A549 (cell line): ENCODE results near the gene ITM2B. TPM values are rescaled to one million over a fixed set of nuclear protein-coding genes. Genes with fewer than 3 reads are reported as not detected.

Experiments
- ATAC-seq, 2 experiments: fragments of 200-7000 bp in 1 of 2; fragments of >200 bp in 1 of 2; cut with Nextera tagmentation in 1 of 2; cut with Tn5 transposase in 1 of 2; 3 replicates each; pipeline versions ENCODE4 v1.8.0 to v1.9.1; 2018 to 2020; ENCODE audit warnings: mild to moderate bottlenecking in 1 of 2, moderate library complexity in 1 of 2
- CTCF ChIA-PET: fragments of 300-600 bp; sonication (Branson Sonifier 250); formaldehyde crosslinking; extraction: SDS; loops from one replicate; lab custom pipeline; 2021; ENCODE audit warnings: antibody characterized with exemption, inconsistent platforms; lab: Yijun Ruan, JAX
- POLR2A ChIA-PET: fragments of 350-600 bp; formaldehyde crosslinking; extraction: SDS; loops from one replicate; lab custom pipeline; 2021; ENCODE audit warnings: antibody characterized with exemption, inconsistent platforms; lab: Yijun Ruan, JAX
- DNase-seq, 2 experiments: peaks; one replicate each; pipeline versions ENCODE4 v3.0.0 to v3.0.0-alpha.2; 2011 to 2016; ENCODE audit warnings: low read depth in 1 of 2, low spot score in 1 of 2
- FAIRE-seq: peaks from 2 replicates; lab custom pipeline; 2011; peaks lifted over from hg19 to GRCh38; lab: Jason Lieb, UNC
- H3K27ac ChIP-seq, 2 experiments: fragments of >200 bp; sonication (Bioruptor Twin); formaldehyde crosslinking; 3 replicates each; pipeline ENCODE4 v1.5.1; 2016 to 2017
- H3K4me1 ChIP-seq: fragments of >200 bp; sonication (Bioruptor Twin); formaldehyde crosslinking; 3 replicates; pipeline ENCODE4 v1.6.1; 2016
- H3K4me2 ChIP-seq: fragments of >200 bp; sonication (Bioruptor Twin); formaldehyde crosslinking; 3 replicates; pipeline ENCODE4 v1.6.1; 2016
- H3K4me3 ChIP-seq: fragments of >200 bp; sonication (Bioruptor Twin); formaldehyde crosslinking; 3 replicates; pipeline ENCODE4 v1.5.1; 2016
- H3K9me3 ChIP-seq: fragments of >200 bp; sonication (Bioruptor Twin); formaldehyde crosslinking; 3 replicates; pipeline ENCODE4 v1.6.1; 2016
- CBX8 ChIP-seq: fragments of 200-600 bp; sonication (generic); IDR thresholded peaks from 2 replicates; pipeline ENCODE4 v1.6.1; 2016
- CEBPB ChIP-seq, 2 experiments: fragments of >200 bp in 1 of 2; sonication (Bioruptor Twin) in 1 of 2; formaldehyde crosslinking in 1 of 2; IDR thresholded peaks; 2 replicates each; pipeline ENCODE4 v1.6.1; 2012 to 2016
- EHF ChIP-seq: fragments of 250-450 bp; sonication (Bioruptor Pico); IDR thresholded peaks from 2 replicates; pipeline ENCODE4 v1.5.0; 2020; ENCODE audit warnings: mild to moderate bottlenecking
- EHMT2 ChIP-seq: fragments of 200-600 bp; sonication (generic); IDR thresholded peaks from 2 replicates; pipeline ENCODE4 v1.6.1; 2016; ENCODE audit warnings: antibody characterized with exemption, low read depth, mild to moderate bottlenecking, moderate library complexity
- HDAC2 ChIP-seq: fragments of 200-600 bp; sonication (generic); IDR thresholded peaks from 2 replicates; pipeline ENCODE4 v1.6.1; 2016
- HEYL ChIP-seq: fragments of 250-450 bp; sonication (Bioruptor Pico); IDR thresholded peaks from 2 replicates; pipeline ENCODE4 v1.8.0; 2021; ENCODE audit warnings: mild to moderate bottlenecking, moderate library complexity
- HOXB5 ChIP-seq: fragments of 250-450 bp; sonication (Bioruptor Pico); IDR thresholded peaks from 2 replicates; pipeline ENCODE4 v1.5.0; 2020; ENCODE audit warnings: mild to moderate bottlenecking, moderate library complexity
- KDM1A ChIP-seq: fragments of 200-600 bp; sonication (generic); IDR thresholded peaks from 2 replicates; pipeline ENCODE4 v1.6.1; 2016; ENCODE audit warnings: low read depth, mild to moderate bottlenecking
- MAFK ChIP-seq: fragments of 450-650 bp; IDR thresholded peaks from 2 replicates; pipeline ENCODE4 v1.6.1; 2014; ENCODE audit not compliant: partially characterized antibody
- MAZ ChIP-seq: fragments of 150-350 bp; IDR thresholded peaks from 2 replicates; pipeline ENCODE4 v1.6.1; 2014; ENCODE audit warnings: antibody characterized with exemption, low read depth, low read length, borderline replicate concordance
- MYC ChIP-seq: IDR thresholded peaks from 2 replicates; pipeline ENCODE4 v1.6.1; 2012; ENCODE audit warnings: mild to moderate bottlenecking, inconsistent platforms, low read length, improper control_type of control experiment, borderline replicate concordance
- NFE2L2 ChIP-seq: fragments of 150-350 bp; conservative IDR thresholded peaks from 2 replicates; pipeline ENCODE4 v1.6.1; 2014; ENCODE audit warnings: low read length
- POLR2AphosphoS2 ChIP-seq: conservative IDR thresholded peaks from 2 replicates; pipeline ENCODE4 v1.6.1; 2012; ENCODE audit warnings: low read length, improper control_type of control experiment, inconsistent platforms
- RAD21 ChIP-seq, 2 experiments: fragments of >200 bp in 1 of 2; sonication (Bioruptor Twin) in 1 of 2; formaldehyde crosslinking in 1 of 2; IDR thresholded peaks in 1 of 2; conservative IDR thresholded peaks in 1 of 2; 2 replicates in 1 of 2; 3 replicates in 1 of 2; pipeline ENCODE4 v1.6.1; 2012 to 2018; ENCODE audit warnings: inconsistent platforms in 1 of 2
- RCOR1 ChIP-seq: fragments of 150-350 bp; IDR thresholded peaks from 2 replicates; pipeline ENCODE4 v1.6.1; 2014; ENCODE audit warnings: antibody characterized with exemption, low read length, low read depth
- RFX5 ChIP-seq: fragments of 450-650 bp; IDR thresholded peaks from 2 replicates; pipeline ENCODE4 v1.7.1; 2014; ENCODE audit warnings: antibody characterized with exemption, mild to moderate bottlenecking, moderate library complexity
- SMC3 ChIP-seq: fragments of >200 bp; sonication (Bioruptor Twin); formaldehyde crosslinking; IDR thresholded peaks from 3 replicates; pipeline ENCODE4 v1.6.1; 2018; ENCODE audit warnings: inconsistent platforms
- TFCP2L1 ChIP-seq: fragments of 250-450 bp; sonication (Bioruptor Pico); IDR thresholded peaks from 2 replicates; pipeline ENCODE4 v1.5.0; 2021; ENCODE audit warnings: mild to moderate bottlenecking
- TP53 ChIP-seq: fragments of 250-450 bp; sonication (Bioruptor Pico); IDR thresholded peaks from 2 replicates; pipeline ENCODE4 v1.5.0; 2021; ENCODE audit warnings: mild to moderate bottlenecking, moderate library complexity
- ZNF302 ChIP-seq: fragments of 250-450 bp; sonication (Bioruptor Pico); IDR thresholded peaks from 2 replicates; pipeline ENCODE4 v1.9.0; 2021; ENCODE audit warnings: inconsistent platforms, mild to moderate bottlenecking, moderate library complexity
- WGBS: methylation state at CpG from one replicate; pipeline ENCODE4 v1.1.6; 2017; ENCODE audit errors: missing lambda C conversion rate; 5-methylcytosine and 5-hydroxymethylcytosine counted together
- polyA plus RNA-seq, 4 experiments: library from polyadenylated mRNA; depleted of rRNA in 3 of 4; stranded (reverse); fragments of >200 nt; fragmentation: RNase III in 1 of 4; extraction: RNeasy Plus Mini Kit Qiagen cat#74134 plus additional on column Dnase treatment in 1 of 4; gene quantifications; 2 replicates in 3 of 4; 3 replicates in 1 of 4; pipeline ENCODE4 v1.2.3, GENCODE V29; 2011 to 2017
- TF ChIP-seq, protein P1 (sequence below): fragments of >200 bp; sonication (Bioruptor Twin); formaldehyde crosslinking; IDR thresholded peaks from 3 replicates; pipeline ENCODE4 v1.6.1; 2016
- TF ChIP-seq, protein P2 (sequence below): fragments of >200 bp; sonication (Bioruptor Twin); formaldehyde crosslinking; IDR thresholded peaks from 3 replicates; pipeline ENCODE4 v1.5.1; 2016
- TF ChIP-seq, protein P3 (sequence below): fragments of 450-650 bp; IDR thresholded peaks from 2 replicates; pipeline ENCODE4 v1.6.1; 2014; ENCODE audit warnings: antibody characterized with exemption
- TF ChIP-seq, protein P4 (sequence below): fragments of 150-350 bp; IDR thresholded peaks from 2 replicates; pipeline ENCODE4 v1.6.1; 2014; ENCODE audit warnings: low read depth, mild to moderate bottlenecking, low read length
- TF ChIP-seq, protein P5 (sequence below): IDR thresholded peaks from 2 replicates; pipeline ENCODE4 v1.6.1; 2012

Gene ITM2B
- polyA plus RNA-seq, 2 of the 4 experiments (the other 2 are of a cell fraction), result 116 to 226 TPM

DNA sequence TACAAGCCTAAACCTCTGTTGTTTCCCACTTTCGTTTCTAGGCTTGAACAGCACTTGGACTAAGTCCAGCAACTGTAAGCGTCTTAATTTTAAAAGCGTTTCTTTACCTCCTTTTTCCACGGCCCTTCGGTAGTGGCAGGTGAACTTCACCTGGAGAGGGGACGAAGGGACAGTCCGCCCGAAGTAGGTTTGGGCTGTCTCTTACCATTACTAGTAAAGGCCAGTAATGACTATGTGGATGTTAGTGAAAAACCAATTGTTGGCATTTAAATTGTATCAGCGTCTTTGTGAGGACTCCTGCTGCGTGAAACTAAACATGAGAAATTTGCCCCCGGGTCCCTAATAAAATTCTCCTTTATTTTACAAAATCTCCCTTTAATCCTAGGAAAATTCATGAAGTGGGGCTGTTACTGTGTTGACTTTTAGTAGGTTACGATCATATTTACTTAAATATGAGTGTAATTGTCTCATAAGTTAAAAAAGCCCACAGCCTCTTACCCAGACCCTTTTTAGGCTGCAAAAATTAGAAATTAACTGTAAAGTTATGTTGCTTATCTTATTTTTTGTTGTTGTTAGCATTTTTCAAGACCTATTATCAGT is 983 bp downstream of the ITM2B start:
- ATAC-seq, result no peak

DNA sequence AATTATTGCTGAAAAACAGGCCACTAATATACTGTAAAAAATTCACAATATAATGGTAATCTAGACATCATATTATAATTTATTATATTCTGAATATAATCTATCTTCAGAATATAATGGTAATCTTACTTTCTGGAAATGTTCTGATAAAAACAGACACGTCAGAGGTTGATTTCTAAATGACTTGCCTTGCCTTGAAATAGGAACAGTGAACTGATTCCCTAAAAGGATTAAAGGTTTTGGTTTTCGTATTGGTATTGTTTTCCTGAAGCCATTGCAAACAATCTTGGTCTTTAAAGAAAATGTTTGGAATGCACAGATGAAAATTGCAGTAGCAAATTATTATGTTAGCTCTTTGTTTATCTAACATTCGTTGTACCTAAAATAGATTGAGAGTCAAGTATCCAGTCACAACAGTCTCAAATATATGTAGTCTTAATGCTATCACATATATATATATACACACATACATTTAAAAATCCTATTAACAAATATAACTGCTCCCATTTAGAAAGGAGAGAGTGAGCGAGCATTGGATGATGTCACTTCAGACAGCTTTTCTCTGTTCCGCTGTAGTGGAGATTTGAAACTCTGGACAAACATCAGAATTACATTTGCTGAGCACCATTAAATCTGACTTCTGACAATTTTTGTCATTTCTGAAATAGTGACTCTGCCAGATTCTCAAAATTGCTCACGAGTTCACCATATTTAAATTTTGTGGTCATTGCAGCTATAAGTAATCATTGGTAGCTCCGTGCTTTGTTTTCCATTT is 1.7 kb downstream of the ITM2B start:
- peak overlapping the region; percentile 95 for H3K4me2 ChIP-seq
- FAIRE-seq, result no peak
- TF ChIP-seq CEBPB (IDR thresholded peaks at IDR 0.05) (no peak), CBX8 (no peak), TP53 (CRISPR knock-in tag) (no peak), RAD21 (conservative IDR thresholded peaks at IDR 0.05 in 1 of 2, IDR thresholded peaks at IDR 0.05 in 1 of 2) (no peak), RCOR1 (no peak), HEYL (CRISPR knock-in tag) (no peak), TFCP2L1 (CRISPR knock-in tag) (no peak), ZNF302 (CRISPR knock-in tag) (no peak), NFE2L2 (no peak), EHMT2 (no peak), MYC (no peak), MAZ (no peak), MAFK (no peak), RFX5 (no peak)
- TF ChIP-seq, protein P1, sequence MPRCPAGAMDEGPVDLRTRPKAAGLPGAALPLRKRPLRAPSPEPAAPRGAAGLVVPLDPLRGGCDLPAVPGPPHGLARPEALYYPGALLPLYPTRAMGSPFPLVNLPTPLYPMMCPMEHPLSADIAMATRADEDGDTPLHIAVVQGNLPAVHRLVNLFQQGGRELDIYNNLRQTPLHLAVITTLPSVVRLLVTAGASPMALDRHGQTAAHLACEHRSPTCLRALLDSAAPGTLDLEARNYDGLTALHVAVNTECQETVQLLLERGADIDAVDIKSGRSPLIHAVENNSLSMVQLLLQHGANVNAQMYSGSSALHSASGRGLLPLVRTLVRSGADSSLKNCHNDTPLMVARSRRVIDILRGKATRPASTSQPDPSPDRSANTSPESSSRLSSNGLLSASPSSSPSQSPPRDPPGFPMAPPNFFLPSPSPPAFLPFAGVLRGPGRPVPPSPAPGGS, result no peak
- TF ChIP-seq, protein P2, sequence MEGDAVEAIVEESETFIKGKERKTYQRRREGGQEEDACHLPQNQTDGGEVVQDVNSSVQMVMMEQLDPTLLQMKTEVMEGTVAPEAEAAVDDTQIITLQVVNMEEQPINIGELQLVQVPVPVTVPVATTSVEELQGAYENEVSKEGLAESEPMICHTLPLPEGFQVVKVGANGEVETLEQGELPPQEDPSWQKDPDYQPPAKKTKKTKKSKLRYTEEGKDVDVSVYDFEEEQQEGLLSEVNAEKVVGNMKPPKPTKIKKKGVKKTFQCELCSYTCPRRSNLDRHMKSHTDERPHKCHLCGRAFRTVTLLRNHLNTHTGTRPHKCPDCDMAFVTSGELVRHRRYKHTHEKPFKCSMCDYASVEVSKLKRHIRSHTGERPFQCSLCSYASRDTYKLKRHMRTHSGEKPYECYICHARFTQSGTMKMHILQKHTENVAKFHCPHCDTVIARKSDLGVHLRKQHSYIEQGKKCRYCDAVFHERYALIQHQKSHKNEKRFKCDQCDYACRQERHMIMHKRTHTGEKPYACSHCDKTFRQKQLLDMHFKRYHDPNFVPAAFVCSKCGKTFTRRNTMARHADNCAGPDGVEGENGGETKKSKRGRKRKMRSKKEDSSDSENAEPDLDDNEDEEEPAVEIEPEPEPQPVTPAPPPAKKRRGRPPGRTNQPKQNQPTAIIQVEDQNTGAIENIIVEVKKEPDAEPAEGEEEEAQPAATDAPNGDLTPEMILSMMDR, result no peak
- TF ChIP-seq, protein P3, sequence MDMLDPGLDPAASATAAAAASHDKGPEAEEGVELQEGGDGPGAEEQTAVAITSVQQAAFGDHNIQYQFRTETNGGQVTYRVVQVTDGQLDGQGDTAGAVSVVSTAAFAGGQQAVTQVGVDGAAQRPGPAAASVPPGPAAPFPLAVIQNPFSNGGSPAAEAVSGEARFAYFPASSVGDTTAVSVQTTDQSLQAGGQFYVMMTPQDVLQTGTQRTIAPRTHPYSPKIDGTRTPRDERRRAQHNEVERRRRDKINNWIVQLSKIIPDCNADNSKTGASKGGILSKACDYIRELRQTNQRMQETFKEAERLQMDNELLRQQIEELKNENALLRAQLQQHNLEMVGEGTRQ, result no peak
- TF ChIP-seq, all 56 proteins: peak for 0
- no peaks in the 10 kb centered on the region for H3K9me3 ChIP-seq
- H3K27ac ChIP-seq, result no peak overlapping the region
- POLR2A ChIA-PET, result no interaction called here
- H3K4me1 ChIP-seq, result peaks cover 50% of the 10 kb centered on the region
- WGBS, result 69% methylated on average over 7 of the region's 7 CpGs
- DNase-seq, result no peak
- H3K4me3 ChIP-seq, result peak overlapping the region; percentile 87
- CTCF ChIA-PET, result interaction anchor here (1.1 to 1.8 kb wide), 2 partner anchors 108 to 345 kb away, joined by 3 to 6 read pairs; no protein-coding TSS in a partner anchor
- ATAC-seq, result no peak

More for the DNA sequence above, 983 bp downstream of the ITM2B start:
- H3K4me1 ChIP-seq, result peaks cover 51% of the 10 kb centered on the region
- H3K4me3 ChIP-seq, result peak overlapping the region; percentile 87
- 4% methylated on average over 12 of the region's 12 CpGs for WGBS
- H3K27ac ChIP-seq, result peak overlapping the region; percentile 89 to 95
- no peak for DNase-seq
- FAIRE-seq, result no peak
- POLR2A ChIA-PET, result interaction anchor here (1.5 kb wide), 2 partner anchors 68 to 196 kb away, joined by 5 to 10 read pairs; partner anchors contain the start of gene NUDT15
- TF ChIP-seq MYC (no peak), SMC3 (no peak), TFCP2L1 (CRISPR knock-in tag) (no peak), HDAC2 (no peak), MAZ (no peak), EHF (CRISPR knock-in tag) (no peak), KDM1A (no peak), POLR2AphosphoS2 (no peak), MAFK (no peak), HOXB5 (no peak)
- TF ChIP-seq, protein P4, sequence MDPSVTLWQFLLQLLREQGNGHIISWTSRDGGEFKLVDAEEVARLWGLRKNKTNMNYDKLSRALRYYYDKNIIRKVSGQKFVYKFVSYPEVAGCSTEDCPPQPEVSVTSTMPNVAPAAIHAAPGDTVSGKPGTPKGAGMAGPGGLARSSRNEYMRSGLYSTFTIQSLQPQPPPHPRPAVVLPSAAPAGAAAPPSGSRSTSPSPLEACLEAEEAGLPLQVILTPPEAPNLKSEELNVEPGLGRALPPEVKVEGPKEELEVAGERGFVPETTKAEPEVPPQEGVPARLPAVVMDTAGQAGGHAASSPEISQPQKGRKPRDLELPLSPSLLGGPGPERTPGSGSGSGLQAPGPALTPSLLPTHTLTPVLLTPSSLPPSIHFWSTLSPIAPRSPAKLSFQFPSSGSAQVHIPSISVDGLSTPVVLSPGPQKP, result no peak
- TF ChIP-seq, protein P5, sequence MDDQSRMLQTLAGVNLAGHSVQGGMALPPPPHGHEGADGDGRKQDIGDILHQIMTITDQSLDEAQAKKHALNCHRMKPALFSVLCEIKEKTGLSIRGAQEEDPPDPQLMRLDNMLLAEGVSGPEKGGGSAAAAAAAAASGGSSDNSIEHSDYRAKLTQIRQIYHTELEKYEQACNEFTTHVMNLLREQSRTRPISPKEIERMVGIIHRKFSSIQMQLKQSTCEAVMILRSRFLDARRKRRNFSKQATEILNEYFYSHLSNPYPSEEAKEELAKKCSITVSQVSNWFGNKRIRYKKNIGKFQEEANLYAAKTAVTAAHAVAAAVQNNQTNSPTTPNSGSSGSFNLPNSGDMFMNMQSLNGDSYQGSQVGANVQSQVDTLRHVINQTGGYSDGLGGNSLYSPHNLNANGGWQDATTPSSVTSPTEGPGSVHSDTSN, result no peak
- H3K4me2 ChIP-seq, result peak overlapping the region; percentile 95
- CTCF ChIA-PET, result interaction anchor here (0.8 to 1.8 kb wide), 2 partner anchors 52 to 107 kb away, joined by 3 to 6 read pairs; no protein-coding TSS in a partner anchor
- H3K9me3 ChIP-seq, result no peaks in the 10 kb centered on the region
